Breast epithelium (tissue), 3 donors: ENCODE results near the gene STAM2.

Experiments used
- POLR2AphosphoS5 ChIP-seq, 3 donors: sonication (generic); formaldehyde crosslinking; IDR thresholded peaks; one replicate each; pipeline ENCODE4 v1.6.1; 2017; ENCODE audit warnings: antibody characterized with exemption in 3 of 3
- TF ChIP-seq, protein P1 (sequence below), 3 donors: fragments of 450-650 bp; IDR thresholded peaks; one replicate each; pipeline ENCODE4 v1.5.1; 2016 to 2017; ENCODE audit warnings: antibody characterized with exemption in 3 of 3, mild to moderate bottlenecking in 3 of 3, moderate library complexity in 3 of 3

DNA sequence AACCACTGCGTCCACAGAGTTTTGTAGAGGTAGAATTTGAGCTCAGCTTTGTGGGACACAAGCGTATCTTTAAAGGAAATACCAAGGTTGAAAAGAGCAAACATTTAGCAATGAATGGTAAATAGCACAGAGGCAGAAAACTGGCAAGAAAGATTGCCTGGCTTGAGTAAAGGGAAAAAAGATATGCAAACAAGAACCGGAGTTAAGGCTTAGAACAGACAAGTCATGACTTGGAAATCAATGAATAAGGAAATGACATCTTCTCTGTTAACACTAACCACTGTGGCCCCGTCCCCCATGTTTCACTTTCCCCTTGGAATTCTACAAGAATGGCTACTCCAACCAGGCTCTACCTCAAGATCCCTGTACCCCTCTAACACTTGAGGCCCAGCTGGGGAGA, 3.8 kb downstream of the STAM2 start:
- TF ChIP-seq POLR2AphosphoS5 (IDR thresholded peaks at IDR 0.05), result no peak
- TF ChIP-seq, protein P1, sequence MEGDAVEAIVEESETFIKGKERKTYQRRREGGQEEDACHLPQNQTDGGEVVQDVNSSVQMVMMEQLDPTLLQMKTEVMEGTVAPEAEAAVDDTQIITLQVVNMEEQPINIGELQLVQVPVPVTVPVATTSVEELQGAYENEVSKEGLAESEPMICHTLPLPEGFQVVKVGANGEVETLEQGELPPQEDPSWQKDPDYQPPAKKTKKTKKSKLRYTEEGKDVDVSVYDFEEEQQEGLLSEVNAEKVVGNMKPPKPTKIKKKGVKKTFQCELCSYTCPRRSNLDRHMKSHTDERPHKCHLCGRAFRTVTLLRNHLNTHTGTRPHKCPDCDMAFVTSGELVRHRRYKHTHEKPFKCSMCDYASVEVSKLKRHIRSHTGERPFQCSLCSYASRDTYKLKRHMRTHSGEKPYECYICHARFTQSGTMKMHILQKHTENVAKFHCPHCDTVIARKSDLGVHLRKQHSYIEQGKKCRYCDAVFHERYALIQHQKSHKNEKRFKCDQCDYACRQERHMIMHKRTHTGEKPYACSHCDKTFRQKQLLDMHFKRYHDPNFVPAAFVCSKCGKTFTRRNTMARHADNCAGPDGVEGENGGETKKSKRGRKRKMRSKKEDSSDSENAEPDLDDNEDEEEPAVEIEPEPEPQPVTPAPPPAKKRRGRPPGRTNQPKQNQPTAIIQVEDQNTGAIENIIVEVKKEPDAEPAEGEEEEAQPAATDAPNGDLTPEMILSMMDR (IDR thresholded peaks at IDR 0.05), result no peak
